Thyroid gland (tissue), 4 donors: ENCODE measurements around the gene AHRR. TPM values are rescaled to one million over a fixed set of nuclear protein-coding genes. Genes with fewer than 3 reads are reported as not detected.
"Not testable (repeated sequence)": the region's sequence is repeated elsewhere in the genome, so short reads cannot be mapped to it uniquely, and the experiment has no call there.

ENCODE experiments used
- DNase-seq, 2 donors: peaks; one replicate each; pipeline ENCODE4 v3.0.0-alpha.2; 2019
- H3K27ac ChIP-seq, 3 donors: fragments of 200-600 bp; sonication (generic); 1 replicate in 2 of 3; 2 replicates in 1 of 3; pipeline ENCODE4 v1.5.1; 2016 to 2019; ENCODE audit warnings: mild to moderate bottlenecking in 1 of 3, moderate library complexity in 1 of 3
- H3K27me3 ChIP-seq: fragments of 200-600 bp; sonication (generic); one replicate; pipeline ENCODE4 v1.5.1; 2019
- H3K36me3 ChIP-seq, 2 donors: fragments of 200-600 bp; sonication (generic); one replicate each; pipeline ENCODE4 v1.5.1; 2016 to 2019
- H3K4me1 ChIP-seq, 2 donors: fragments of 200-600 bp; sonication (generic); one replicate each; pipeline ENCODE4 v1.5.1; 2017 to 2019
- H3K4me3 ChIP-seq, 3 donors: fragments of 200-600 bp; sonication (generic); replicated peaks in 1 of 3; 1 replicate in 2 of 3; 2 replicates in 1 of 3; pipeline ENCODE4 v1.5.1; 2016; ENCODE audit warnings: mild to moderate bottlenecking in 1 of 3
- H3K9me3 ChIP-seq: fragments of 200-600 bp; sonication (generic); one replicate; pipeline ENCODE4 v1.5.1; 2017
- POLR2A ChIP-seq, 2 donors: fragments of 450-650 bp; IDR thresholded peaks; one replicate each; pipeline ENCODE4 v1.6.1; 2017; ENCODE audit warnings: antibody characterized with exemption in 2 of 2, mild to moderate bottlenecking in 2 of 2, moderate library complexity in 1 of 2
- WGBS, 2 donors: methylation state at CpG; one replicate each; pipeline ENCODE4 v1.1.5; 2017; 5-methylcytosine and 5-hydroxymethylcytosine counted together
- intact Hi-C: fragments of 100-400 bp; cut with DNase I; formaldehyde crosslinking; loops from one replicate; pipeline ENCODE4 v1.15.1; 2023
- total RNA-seq, 4 donors: library from RNA; depleted of rRNA; stranded (reverse); fragments of >200 nt; gene quantifications; one replicate each; pipeline ENCODE4 v1.2.3, GENCODE V29; 2016
- TF ChIP-seq, protein P1 (sequence below), 6 experiments: fragments of 200-600 bp in 3 of 6; fragments of 450-650 bp in 3 of 6; sonication (generic) in 3 of 6; IDR thresholded peaks; one replicate each; pipeline ENCODE4 v1.5.1; 2016 to 2019; ENCODE audit warnings: antibody characterized with exemption in 6 of 6, mild to moderate bottlenecking in 2 of 6, inconsistent platforms in 1 of 6, moderate library complexity in 1 of 6

AHRR gene
- total RNA-seq, 4 donors from 2014 or later: 0.88 to 2.1 (median 1.3) TPM

GRCh38 chr5:394671-395155 lies 73.2 kb downstream of the AHRR start:
- TF ChIP-seq, protein P1, sequence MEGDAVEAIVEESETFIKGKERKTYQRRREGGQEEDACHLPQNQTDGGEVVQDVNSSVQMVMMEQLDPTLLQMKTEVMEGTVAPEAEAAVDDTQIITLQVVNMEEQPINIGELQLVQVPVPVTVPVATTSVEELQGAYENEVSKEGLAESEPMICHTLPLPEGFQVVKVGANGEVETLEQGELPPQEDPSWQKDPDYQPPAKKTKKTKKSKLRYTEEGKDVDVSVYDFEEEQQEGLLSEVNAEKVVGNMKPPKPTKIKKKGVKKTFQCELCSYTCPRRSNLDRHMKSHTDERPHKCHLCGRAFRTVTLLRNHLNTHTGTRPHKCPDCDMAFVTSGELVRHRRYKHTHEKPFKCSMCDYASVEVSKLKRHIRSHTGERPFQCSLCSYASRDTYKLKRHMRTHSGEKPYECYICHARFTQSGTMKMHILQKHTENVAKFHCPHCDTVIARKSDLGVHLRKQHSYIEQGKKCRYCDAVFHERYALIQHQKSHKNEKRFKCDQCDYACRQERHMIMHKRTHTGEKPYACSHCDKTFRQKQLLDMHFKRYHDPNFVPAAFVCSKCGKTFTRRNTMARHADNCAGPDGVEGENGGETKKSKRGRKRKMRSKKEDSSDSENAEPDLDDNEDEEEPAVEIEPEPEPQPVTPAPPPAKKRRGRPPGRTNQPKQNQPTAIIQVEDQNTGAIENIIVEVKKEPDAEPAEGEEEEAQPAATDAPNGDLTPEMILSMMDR (IDR thresholded peaks at IDR 0.05): no peak
- TF ChIP-seq POLR2A (IDR thresholded peaks at IDR 0.05): no peak
- Histone ChIP-seq H3K27me3 (no peaks in the 10 kb centered on the region), H3K4me1 (peaks cover 3 to 4% of the 10 kb centered on the region in 2 donors), H3K4me3 (no peak overlapping the region), H3K27ac (no peak overlapping the region), H3K9me3 (no peaks in the 10 kb centered on the region), H3K36me3 (no peaks in the 10 kb centered on the region)
- no peak for DNase-seq
- intact Hi-C loops: no loop called here
- WGBS, 2 donors: 82 to 91% methylated on average over 16 to 18 of the region's 18 CpGs

GRCh38 chr5:395156-395920 lies 73.8 kb downstream of the AHRR start:
- no peak for DNase-seq
- peaks cover 8 to 11% of the 10 kb centered on the region in 2 donors for H3K4me1 ChIP-seq
- H3K36me3 ChIP-seq: no peaks in the 10 kb centered on the region
- H3K4me3 ChIP-seq: no peak overlapping the region
- H3K27ac ChIP-seq: no peak overlapping the region
- WGBS, 2 donors: 76 to 85% methylated on average over 12 to 16 of the region's 21 CpGs
- H3K27me3 ChIP-seq: no peaks in the 10 kb centered on the region
- intact Hi-C loops: no loop called here
- no peaks in the 10 kb centered on the region for H3K9me3 ChIP-seq
- TF ChIP-seq, protein P1 (IDR thresholded peaks at IDR 0.05): no peak
- no peak for TF ChIP-seq POLR2A (IDR thresholded peaks at IDR 0.05)

- no peaks in the 10 kb centered on the region for H3K27me3 ChIP-seq
- DNase-seq: no peak
- intact Hi-C loops: no loop called here
- H3K9me3 ChIP-seq: no peaks in the 10 kb centered on the region
- TF ChIP-seq POLR2A (IDR thresholded peaks at IDR 0.05): no peak
- TF ChIP-seq, protein P1 (IDR thresholded peaks at IDR 0.05): no peak
- no peaks in the 10 kb centered on the region for H3K36me3 ChIP-seq
- H3K27ac ChIP-seq: no peak overlapping the region
- WGBS, 2 donors: 92 to 93% methylated on average over 17 of the region's 17 CpGs
- H3K4me3 ChIP-seq: no peak overlapping the region
- H3K4me1 ChIP-seq: peaks cover 8 to 12% of the 10 kb centered on the region in 2 donors
These were observed 74.5 kb downstream of the AHRR start for GRCh38 chr5:395921-396530.

- H3K27me3 ChIP-seq: no peaks in the 10 kb centered on the region
- no peak for TF ChIP-seq POLR2A (IDR thresholded peaks at IDR 0.05)
- TF ChIP-seq, protein P1 (IDR thresholded peaks at IDR 0.05): no peak
- peaks cover 8 to 12% of the 10 kb centered on the region in 2 donors for H3K4me1 ChIP-seq
- intact Hi-C loops: no loop called here
- no peaks in the 10 kb centered on the region for H3K36me3 ChIP-seq
- no peak for DNase-seq
- no peaks in the 10 kb centered on the region for H3K9me3 ChIP-seq
- WGBS, 2 donors: 94 to 98% methylated on average over 11 to 13 of the region's 13 CpGs
- no peak overlapping the region for H3K4me3 ChIP-seq
- no peak overlapping the region for H3K27ac ChIP-seq
These were observed 75.0 kb downstream of the AHRR start for GRCh38 chr5:396531-396961.

- H3K27ac ChIP-seq, H3K36me3 ChIP-seq, H3K9me3 ChIP-seq, DNase-seq, intact Hi-C loops, H3K4me3 ChIP-seq, H3K27me3 ChIP-seq: not testable (repeated sequence)
- 95 to 98% methylated on average over 15 of the region's 15 CpGs for WGBS, 2 donors
- peaks cover 8 to 12% of the 10 kb centered on the region in 2 donors for H3K4me1 ChIP-seq
These were observed 76.6 kb downstream of the AHRR start for GRCh38 chr5:398141-398474.
